ENCODE data around the gene MED12L. TPM values are rescaled to one million over a fixed set of nuclear protein-coding genes. Genes with fewer than 3 reads are reported as not detected.

MED12L gene
- total and polyA plus RNA-seq, 12 donors, result 0.03 to 4.5 (median 0.71) TPM

GRCh38 chr3:151276038-151276686 is 190.7 kb downstream of the MED12L start:
- DNase-seq (no peak), ATAC-seq (peak in 1 of 8 donors; percentile 9)
- WGBS, 2 donors, result 68 to 71% methylated on average over 2 of the region's 2 CpGs
- peak overlapping the region in 6 of 10 donors; percentile 29 to 46 (median 36) for H3K4me3 ChIP-seq
- peak overlapping the region in 5 of 10 donors; percentile 15 to 78 (median 55) for H3K27ac ChIP-seq
- H3K9me3 ChIP-seq, result no peaks in the 10 kb centered on the region
- no peaks in the 10 kb centered on the region for H3K36me3 ChIP-seq
- no peaks in the 10 kb centered on the region for H3K27me3 ChIP-seq
- no peak for TF ChIP-seq CTCF (IDR thresholded peaks at IDR 0.05)
- H3K4me1 ChIP-seq, result peaks cover 0 to 42% (median 0%) of the 10 kb centered on the region in 9 donors
- intact Hi-C loops (cut with DNase I), result no loop called here

- no peaks in the 10 kb centered on the region for H3K36me3 ChIP-seq
- ATAC-seq (peak in 3 of 8 donors; percentile 16 to 24 (median 21)), DNase-seq (no peak)
- H3K27ac ChIP-seq, result peak overlapping the region in 6 of 10 donors; percentile 15 to 78 (median 52)
- intact Hi-C loops (cut with DNase I), result no loop called here
- peaks cover 0 to 42% (median 0%) of the 10 kb centered on the region in 9 donors for H3K4me1 ChIP-seq
- no peaks in the 10 kb centered on the region for H3K27me3 ChIP-seq
- 75 to 83% methylated on average over 6 of the region's 6 CpGs for WGBS, 2 donors
- TF ChIP-seq CTCF (IDR thresholded peaks at IDR 0.05), result no peak
- peak overlapping the region in 6 of 10 donors; percentile 29 to 46 (median 36) for H3K4me3 ChIP-seq
- H3K9me3 ChIP-seq, result no peaks in the 10 kb centered on the region
These were observed 191.2 kb downstream of the MED12L start for GRCh38 chr3:151276687-151277042.

- WGBS, 2 donors, result 45 to 61% methylated on average over 4 of the region's 4 CpGs
- Histone ChIP-seq H3K27ac (peak within 1 kb of the TSS in 8 of 10 donors; percentile 9 to 78 (median 42)), H3K36me3 (no peaks in the 10 kb centered on the region), H3K27me3 (no peaks in the 10 kb centered on the region), H3K4me3 (peak within 1 kb of the TSS in 9 of 10 donors; percentile 0 to 46 (median 30)), H3K9me3 (no peaks in the 10 kb centered on the region), H3K4me1 (peaks cover 0 to 47% (median 0%) of the 10 kb centered on the region in 9 donors)
- TF ChIP-seq CTCF (IDR thresholded peaks at IDR 0.05), result no peak
- DNase-seq (no peak), ATAC-seq (peak in 5 of 8 donors; percentile 15 to 59 (median 38))
- intact Hi-C loops (cut with DNase I), result no loop called here
These were observed 192.8 kb downstream of the MED12L start, which contains the start of gene P2RY14 for GRCh38 chr3:151278230-151278629. TSS of gene P2RY14 (minus strand) at chr3:151278542. CDS start at chr3:151214316, 64,226 bp downstream.

GRCh38 chr3:151281671-151282324 is 196.3 kb downstream of the MED12L start:
- Histone ChIP-seq H3K4me3 (no peak overlapping the region), H3K9me3 (no peaks in the 10 kb centered on the region), H3K27ac (peak overlapping the region in 8 of 10 donors; percentile 11 to 76 (median 55)), H3K27me3 (no peaks in the 10 kb centered on the region), H3K4me1 (peaks cover 0 to 42% (median 9%) of the 10 kb centered on the region in 9 donors), H3K36me3 (no peaks in the 10 kb centered on the region)
- intact Hi-C loops (cut with DNase I), result loop anchor here in 8 of 10 donors (1.0 to 5.0 kb wide), 8 partner anchors 49 to 114 kb away; no protein-coding TSS in a partner anchor
- no peak for TF ChIP-seq CTCF (IDR thresholded peaks at IDR 0.05)
- ATAC-seq, result peak; percentile 57 to 76 (median 71)
- 69 to 77% methylated on average over 9 of the region's 9 CpGs for WGBS, 2 donors
- peak in 1 of 2 donors; percentile 56 for DNase-seq

All from heart right ventricle (tissue), 16 donors.